CD14-positive monocyte (primary cell): Measurements from ENCODE around the gene TRAPPC3. TPM values are rescaled to one million over a fixed set of nuclear protein-coding genes. Genes with fewer than 3 reads are reported as not detected.
"Not testable (repeated sequence)": the region's sequence is repeated elsewhere in the genome, so short reads cannot be mapped to it uniquely, and the experiment has no call there.

Source experiments
- DNase-seq, 3 donors: peaks; one replicate each; pipeline ENCODE4 v3.0.0-alpha.2; 2011 to 2022
- H2AFZ ChIP-seq: 2 replicates; pipeline ENCODE4 v1.6.0; 2012; ENCODE audit warnings: mild to moderate bottlenecking, low read depth, low read length, inconsistent platforms; ENCODE audit not compliant: insufficient read depth, poor library complexity, severe bottlenecking
- H3K27ac ChIP-seq, 2 donors: 1 replicate in 1 of 2; 2 replicates in 1 of 2; pipeline ENCODE4 v1.5.1; 2012 to 2013; ENCODE audit warnings: low read length in 2 of 2, control low read depth in 1 of 2, inconsistent platforms in 1 of 2, low read depth in 1 of 2, mild to moderate bottlenecking in 1 of 2
- H3K27me3 ChIP-seq, 2 donors: one replicate each; pipeline versions ENCODE4 v1.6.0 to v1.6.1; 2011 to 2013; ENCODE audit warnings: low read length in 2 of 2; ENCODE audit not compliant: control insufficient read depth in 2 of 2, insufficient read depth in 2 of 2
- H3K36me3 ChIP-seq, 2 donors: replicated peaks in 1 of 2; 1 replicate in 1 of 2; 2 replicates in 1 of 2; pipeline versions ENCODE4 v1.5.1 to v1.6.1; 2012 to 2013; ENCODE audit warnings: low read length in 2 of 2, control low read depth in 1 of 2, inconsistent platforms in 1 of 2, mild to moderate bottlenecking in 1 of 2; ENCODE audit not compliant: insufficient read depth in 2 of 2, control insufficient read depth in 1 of 2
- H3K4me1 ChIP-seq, 2 donors: 1 replicate in 1 of 2; 2 replicates in 1 of 2; pipeline versions ENCODE4 v1.5.1 to v1.6.1; 2012 to 2013; ENCODE audit warnings: low read length in 2 of 2, control low read depth in 1 of 2, inconsistent platforms in 1 of 2, mild to moderate bottlenecking in 1 of 2, moderate library complexity in 1 of 2; ENCODE audit not compliant: insufficient read depth in 2 of 2, control insufficient read depth in 1 of 2
- H3K4me2 ChIP-seq: replicated peaks from 2 replicates; pipeline ENCODE3; 2012; ENCODE audit warnings: low read length, moderate library complexity, mild to moderate bottlenecking; ENCODE audit not compliant: poor library complexity, severe bottlenecking; ENCODE audit errors: extremely low read depth
- H3K4me3 ChIP-seq, 3 experiments: fragments of 200-600 bp in 1 of 3; sonication (generic) in 1 of 3; replicated peaks in 1 of 3; 1 replicate in 2 of 3; 2 replicates in 1 of 3; pipeline ENCODE4 v1.5.1; 2011 to 2013; ENCODE audit warnings: low read length in 3 of 3, mild to moderate bottlenecking in 3 of 3, control low read depth in 2 of 3, low read depth in 2 of 3, inconsistent platforms in 1 of 3, moderate library complexity in 1 of 3
- H3K79me2 ChIP-seq: 2 replicates; pipeline ENCODE4 v1.6.0; 2012; ENCODE audit warnings: mild to moderate bottlenecking, control low read depth, inconsistent platforms, low read length, moderate library complexity; ENCODE audit not compliant: insufficient read depth
- H3K9ac ChIP-seq: 2 replicates; pipeline ENCODE4 v1.6.0; 2017; ENCODE audit warnings: low read length, mild to moderate bottlenecking; ENCODE audit not compliant: insufficient read depth, poor library complexity, severe bottlenecking
- H3K9me3 ChIP-seq, 2 donors: replicated peaks in 1 of 2; 1 replicate in 1 of 2; 2 replicates in 1 of 2; pipeline versions ENCODE4 v1.5.1 to v1.6.1; 2012 to 2013; ENCODE audit warnings: low read length in 2 of 2, control low read depth in 1 of 2; ENCODE audit not compliant: control insufficient read depth in 1 of 2, insufficient read depth in 1 of 2
- H4K20me1 ChIP-seq: 2 replicates; pipeline ENCODE4 v1.6.0; 2012; ENCODE audit warnings: mild to moderate bottlenecking, low read length, control low read depth, moderate library complexity; ENCODE audit not compliant: insufficient read depth
- H3K27ac Mint-ChIP-seq, 7 donors: one replicate each; pipeline ENCODE4 v1.8.0; 2020; ENCODE audit warnings: mild to moderate bottlenecking in 7 of 7, mixed read lengths in 7 of 7, moderate library complexity in 6 of 7, inconsistent platforms in 2 of 7
- H3K27me3 Mint-ChIP-seq, 3 donors: one replicate each; pipeline ENCODE4 v1.8.0; 2021 to 2022; ENCODE audit warnings: low read depth in 3 of 3, mild to moderate bottlenecking in 3 of 3, mixed read lengths in 3 of 3, moderate library complexity in 3 of 3, inconsistent platforms in 1 of 3
- H3K36me3 Mint-ChIP-seq, 2 donors: one replicate each; pipeline ENCODE4 v1.8.0; 2020; ENCODE audit warnings: mixed read lengths in 2 of 2, inconsistent platforms in 1 of 2, mild to moderate bottlenecking in 1 of 2
- H3K4me1 Mint-ChIP-seq: one replicate; pipeline ENCODE4 v1.8.0; 2020; ENCODE audit warnings: mild to moderate bottlenecking, mixed read lengths
- H3K4me3 Mint-ChIP-seq, 2 donors: one replicate each; pipeline ENCODE4 v1.8.0; 2020; ENCODE audit warnings: mild to moderate bottlenecking in 2 of 2, mixed read lengths in 2 of 2, moderate library complexity in 1 of 2
- H3K9me3 Mint-ChIP-seq, 7 donors: one replicate each; pipeline ENCODE4 v1.8.0; 2020 to 2022; ENCODE audit warnings: mixed read lengths in 7 of 7, mild to moderate bottlenecking in 6 of 7, moderate library complexity in 6 of 7, inconsistent platforms in 2 of 7
- CTCF ChIP-seq: fragments of 200-600 bp; IDR thresholded peaks from one replicate; pipeline ENCODE4 v1.8.0; 2022; ENCODE audit warnings: antibody characterized with exemption, mild to moderate bottlenecking
- WGBS: methylation state at CpG from one replicate; pipeline ENCODE4 v1.1.5; 2013; ENCODE audit warnings: missing lambda C conversion rate; ENCODE audit not compliant: insufficient coverage; 5-methylcytosine and 5-hydroxymethylcytosine counted together
- intact Hi-C, 2 donors: fragments of 100-400 bp; cut with micrococcal nuclease; formaldehyde crosslinking; loops; one replicate each; pipeline versions ENCODE4 v1.15.0 to v1.15.1; 2023
- polyA minus RNA-seq: library from RNA; depleted of rRNA, polyadenylated mRNA; stranded (reverse); fragments of >200 nt; gene quantifications from 2 replicates; pipeline ENCODE4 v1.2.3, GENCODE V29; 2012
- polyA plus RNA-seq, 3 donors: library from polyadenylated mRNA; depleted of rRNA in 1 of 3; unstranded in 2 of 3; stranded (reverse) in 1 of 3; fragments of 300-500 nt in 2 of 3; fragments of >200 nt in 1 of 3; fragmentation: Illumina TruSeq in 2 of 3; gene quantifications; 1 replicate in 2 of 3; 2 replicates in 1 of 3; pipeline ENCODE4 v1.2.3, GENCODE V29; 2012 to 2021
- total RNA-seq, 12 experiments: library from RNA in 1 of 12; stranded (reverse) in 1 of 12; fragments of 120-200 nt in 1 of 12; gene quantifications; one replicate each; pipeline ENCODE4 v1.2.4 and lab custom pipeline; 2013 to 2026; ENCODE audit warnings: mixed read lengths in 6 of 12, inconsistent platforms in 1 of 12

TRAPPC3 gene
- total RNA-seq (2013), result 79.6 TPM
- polyA plus RNA-seq, result 100 to 1,000 TPM in 2 of 3 donors, 10 to 100 TPM in 1; 61.1 to 136 (median 125) TPM
- polyA minus RNA-seq, result 21.6 and 44.3 TPM in 2 replicates
- 17.0 to 43.2 (median 28.1) reads per million in 11 experiments for total RNA-seq (lab: John Stamatoyannopoulos, UW)

- Mint-ChIP-seq H3K4me1 (peaks cover 59% of the 10 kb centered on the region), H3K27ac (peak within 1 kb of the TSS; percentile 98 to 100 (median 99)), H3K36me3 (peaks cover 4 to 6% of the 10 kb centered on the region in 2 donors), H3K4me3 (peak within 1 kb of the TSS; percentile 93 to 98), H3K9me3 (peaks cover 0 to 3% (median 0%) of the 10 kb centered on the region in 7 donors), H3K27me3 (peaks cover 0 to 2% (median 0%) of the 10 kb centered on the region in 3 donors)
- Histone ChIP-seq H3K79me2 (peaks cover 49% of the 10 kb centered on the region), H3K4me2 (peak within 1 kb of the TSS; percentile 88), H3K27ac (peak within 1 kb of the TSS; percentile 100), H3K36me3 (peaks cover 0 to 6% of the 10 kb centered on the region in 2 donors), H3K9ac (peak within 1 kb of the TSS; percentile 92), H4K20me1 (peaks cover 18% of the 10 kb centered on the region), H3K27me3 (no peaks in the 10 kb centered on the region), H3K4me3 (peak within 1 kb of the TSS; percentile 87 to 91 (median 87)), H3K9me3 (no peaks in the 10 kb centered on the region), H2AFZ (peak within 1 kb of the TSS; percentile 89), H3K4me1 (peaks cover 47 to 58% of the 10 kb centered on the region in 2 donors)
- WGBS, result under 1% methylated on average over 62 of the region's 62 CpGs
- peak; percentile 100 for DNase-seq
- peak; percentile 82 for TF ChIP-seq CTCF
- intact Hi-C loops, result loop anchor here (1.0 to 5.0 kb wide), 5 partner anchors 39 to 135 kb away; partner anchors contain the start of gene THRAP3 (in 2 of the 2)
Observed at GRCh38 chr1:36149237-36149972, at the start of gene TRAPPC3. TRAPPC3 (minus strand) TSS chr1:36149486; CDS start chr1:36149378, 108 bp downstream.

GRCh38 chr1:36198641-36199040 lies 49.4 kb upstream of the TRAPPC3 start:
- no peaks in the 10 kb centered on the region for H4K20me1 ChIP-seq
- no peak for TF ChIP-seq CTCF
- no peaks in the 10 kb centered on the region for H3K9me3 ChIP-seq
- H3K79me2 ChIP-seq, result no peaks in the 10 kb centered on the region
- Mint-ChIP-seq H3K9me3 (peaks cover 0 to 2% (median 0%) of the 10 kb centered on the region in 7 donors), H3K27ac (no peak overlapping the region), H3K4me1 (peaks cover 13% of the 10 kb centered on the region), H3K4me3 (no peak overlapping the region), H3K36me3 (no peaks in the 10 kb centered on the region), H3K27me3 (peaks cover 0 to 3% (median 2%) of the 10 kb centered on the region in 3 donors)
- H3K27ac ChIP-seq, result no peak overlapping the region
- no peaks in the 10 kb centered on the region for H3K27me3 ChIP-seq
- no peak overlapping the region for H3K9ac ChIP-seq
- no peak for DNase-seq
- WGBS, result 100% methylated on average over 2 of the region's 5 CpGs
- H3K4me3 ChIP-seq, result no peak overlapping the region
- H3K4me1 ChIP-seq, result peaks cover 10 to 13% of the 10 kb centered on the region in 2 donors
- no peak overlapping the region for H2AFZ ChIP-seq
- H3K36me3 ChIP-seq, result no peaks in the 10 kb centered on the region
- no peak overlapping the region for H3K4me2 ChIP-seq
- intact Hi-C loops, result no loop called here

GRCh38 chr1:36196805-36197204 lies 47.5 kb upstream of the TRAPPC3 start:
- intact Hi-C loops, H3K4me2 ChIP-seq, H3K27me3 Mint-ChIP-seq, H3K27ac ChIP-seq, H3K4me1 ChIP-seq, H3K9me3 ChIP-seq, H3K4me1 Mint-ChIP-seq, H3K9ac ChIP-seq, H3K36me3 Mint-ChIP-seq, H3K9me3 Mint-ChIP-seq, H3K4me3 ChIP-seq, H3K79me2 ChIP-seq, H4K20me1 ChIP-seq, H2AFZ ChIP-seq, DNase-seq, H3K27ac Mint-ChIP-seq, H3K36me3 ChIP-seq, H3K27me3 ChIP-seq, H3K4me3 Mint-ChIP-seq: not testable (repeated sequence)
- 97% methylated on average over 9 of the region's 12 CpGs for WGBS
